Stomach (tissue), 4 donors: ENCODE data around the gene CAMK2G.

Experiments used
- EP300 ChIP-seq: sonication (generic); formaldehyde crosslinking; IDR thresholded peaks from one replicate; pipeline ENCODE4 v1.6.1; 2017; ENCODE audit warnings: antibody characterized with exemption
- POLR2A ChIP-seq, 4 donors: fragments of 450-650 bp; IDR thresholded peaks; one replicate each; pipeline ENCODE4 v1.6.1; 2016; ENCODE audit warnings: antibody characterized with exemption in 4 of 4, control low read depth in 2 of 4, mild to moderate bottlenecking in 1 of 4, moderate library complexity in 1 of 4
- POLR2AphosphoS5 ChIP-seq, 3 donors: sonication (generic); formaldehyde crosslinking; IDR thresholded peaks; one replicate each; pipeline ENCODE4 v1.6.1; 2016; ENCODE audit warnings: antibody characterized with exemption in 3 of 3
- TF ChIP-seq, protein P1 (sequence below), 7 experiments: fragments of 450-650 bp in 4 of 7; fragments of 200-600 bp in 3 of 7; sonication (generic) in 3 of 7; IDR thresholded peaks; one replicate each; pipeline ENCODE4 v1.5.1; 2016 to 2019; ENCODE audit warnings: antibody characterized with exemption in 7 of 7, control low read depth in 2 of 7, mild to moderate bottlenecking in 1 of 7

DNA sequence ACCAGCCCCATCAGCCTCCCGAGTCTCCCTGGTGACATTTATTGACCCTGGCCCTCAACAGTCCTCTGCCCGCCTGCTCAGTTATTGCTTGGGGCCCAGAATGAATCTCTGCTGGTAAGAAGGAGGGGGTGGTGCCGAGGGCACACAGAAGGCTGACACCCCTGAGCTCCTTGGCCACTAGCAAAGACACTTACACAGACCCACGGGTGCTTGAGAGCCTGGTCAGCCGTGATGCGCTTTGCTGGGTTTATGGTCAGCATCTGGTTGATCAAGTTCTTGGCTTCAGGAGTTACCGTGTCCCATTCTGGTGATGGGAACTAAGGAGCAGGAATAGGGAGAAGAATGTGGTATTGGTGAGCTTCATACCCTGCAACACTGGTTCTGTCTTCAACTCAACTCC, 27.3 kb downstream of the CAMK2G start:
- TF ChIP-seq, protein P1, sequence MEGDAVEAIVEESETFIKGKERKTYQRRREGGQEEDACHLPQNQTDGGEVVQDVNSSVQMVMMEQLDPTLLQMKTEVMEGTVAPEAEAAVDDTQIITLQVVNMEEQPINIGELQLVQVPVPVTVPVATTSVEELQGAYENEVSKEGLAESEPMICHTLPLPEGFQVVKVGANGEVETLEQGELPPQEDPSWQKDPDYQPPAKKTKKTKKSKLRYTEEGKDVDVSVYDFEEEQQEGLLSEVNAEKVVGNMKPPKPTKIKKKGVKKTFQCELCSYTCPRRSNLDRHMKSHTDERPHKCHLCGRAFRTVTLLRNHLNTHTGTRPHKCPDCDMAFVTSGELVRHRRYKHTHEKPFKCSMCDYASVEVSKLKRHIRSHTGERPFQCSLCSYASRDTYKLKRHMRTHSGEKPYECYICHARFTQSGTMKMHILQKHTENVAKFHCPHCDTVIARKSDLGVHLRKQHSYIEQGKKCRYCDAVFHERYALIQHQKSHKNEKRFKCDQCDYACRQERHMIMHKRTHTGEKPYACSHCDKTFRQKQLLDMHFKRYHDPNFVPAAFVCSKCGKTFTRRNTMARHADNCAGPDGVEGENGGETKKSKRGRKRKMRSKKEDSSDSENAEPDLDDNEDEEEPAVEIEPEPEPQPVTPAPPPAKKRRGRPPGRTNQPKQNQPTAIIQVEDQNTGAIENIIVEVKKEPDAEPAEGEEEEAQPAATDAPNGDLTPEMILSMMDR (IDR thresholded peaks at IDR 0.05) = no peak
- TF ChIP-seq POLR2AphosphoS5 (IDR thresholded peaks at IDR 0.05) (no peak), EP300 (no peak), POLR2A (IDR thresholded peaks at IDR 0.05) (no peak)
